Body of pancreas (tissue), 4 donors: ENCODE data around the gene SNHG17.

Experiments
- CTCF ChIP-seq, 7 experiments: fragments of 450-650 bp in 4 of 7; fragments of 200-600 bp in 3 of 7; sonication (generic) in 3 of 7; IDR thresholded peaks; one replicate each; pipeline ENCODE4 v1.5.1; 2016 to 2019; ENCODE audit warnings: antibody characterized with exemption in 7 of 7
- POLR2A ChIP-seq, 3 donors: fragments of 450-650 bp; IDR thresholded peaks; one replicate each; pipeline ENCODE4 v1.6.1; 2016; ENCODE audit warnings: antibody characterized with exemption in 3 of 3, mild to moderate bottlenecking in 2 of 3

GRCh38 chr20:38427655-38428023, 7.5 kb downstream of the SNHG17 start:
- TF ChIP-seq CTCF (IDR thresholded peaks at IDR 0.05) (no peak), POLR2A (IDR thresholded peaks at IDR 0.05) (no peak)
